Epithelial cell of esophagus (primary cell): ENCODE results near the gene PPP1R9A.
A peak's percentile ranks its signal among the peaks of the same experiment; 100 is the strongest.

Experiments
- DNase-seq: peaks from one replicate; pipeline ENCODE4 v3.0.0; 2010; ENCODE audit warnings: low read depth
- H3K4me3 ChIP-seq: 2 replicates; pipeline ENCODE4 v1.5.1; 2011; ENCODE audit warnings: mild to moderate bottlenecking, low read length, control low read depth
- TF ChIP-seq, protein P1 (sequence below): IDR thresholded peaks from 2 replicates; pipeline ENCODE4 v1.5.1; 2011; ENCODE audit warnings: low read depth, mild to moderate bottlenecking, low read length, control low read depth, inconsistent platforms; ENCODE audit not compliant: insufficient read depth; ENCODE audit errors: missing control alignments

Gene PPP1R9A

GRCh38 chr7:94908323-94909178 is 1.2 kb downstream of the PPP1R9A start:
- no peak for DNase-seq
- TF ChIP-seq, protein P1, sequence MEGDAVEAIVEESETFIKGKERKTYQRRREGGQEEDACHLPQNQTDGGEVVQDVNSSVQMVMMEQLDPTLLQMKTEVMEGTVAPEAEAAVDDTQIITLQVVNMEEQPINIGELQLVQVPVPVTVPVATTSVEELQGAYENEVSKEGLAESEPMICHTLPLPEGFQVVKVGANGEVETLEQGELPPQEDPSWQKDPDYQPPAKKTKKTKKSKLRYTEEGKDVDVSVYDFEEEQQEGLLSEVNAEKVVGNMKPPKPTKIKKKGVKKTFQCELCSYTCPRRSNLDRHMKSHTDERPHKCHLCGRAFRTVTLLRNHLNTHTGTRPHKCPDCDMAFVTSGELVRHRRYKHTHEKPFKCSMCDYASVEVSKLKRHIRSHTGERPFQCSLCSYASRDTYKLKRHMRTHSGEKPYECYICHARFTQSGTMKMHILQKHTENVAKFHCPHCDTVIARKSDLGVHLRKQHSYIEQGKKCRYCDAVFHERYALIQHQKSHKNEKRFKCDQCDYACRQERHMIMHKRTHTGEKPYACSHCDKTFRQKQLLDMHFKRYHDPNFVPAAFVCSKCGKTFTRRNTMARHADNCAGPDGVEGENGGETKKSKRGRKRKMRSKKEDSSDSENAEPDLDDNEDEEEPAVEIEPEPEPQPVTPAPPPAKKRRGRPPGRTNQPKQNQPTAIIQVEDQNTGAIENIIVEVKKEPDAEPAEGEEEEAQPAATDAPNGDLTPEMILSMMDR: no peak
- peak overlapping the region; percentile 27 for H3K4me3 ChIP-seq

DNA sequence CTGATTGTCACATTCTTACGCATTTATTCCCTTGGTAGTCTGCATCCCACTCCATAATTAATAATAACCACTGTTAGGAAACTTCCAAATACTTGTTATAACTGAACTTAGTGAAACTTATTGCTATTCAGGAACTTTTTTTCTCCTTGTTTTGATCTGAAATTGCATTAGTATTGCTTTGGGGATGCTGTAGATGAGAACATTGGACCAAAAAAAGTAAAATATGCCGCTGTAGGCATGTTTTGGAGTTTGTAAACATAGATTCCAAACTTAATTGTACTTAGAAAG is 1.7 kb downstream of the PPP1R9A start:
- TF ChIP-seq, protein P1: no peak
- DNase-seq: no peak
- H3K4me3 ChIP-seq: no peak overlapping the region

DNA sequence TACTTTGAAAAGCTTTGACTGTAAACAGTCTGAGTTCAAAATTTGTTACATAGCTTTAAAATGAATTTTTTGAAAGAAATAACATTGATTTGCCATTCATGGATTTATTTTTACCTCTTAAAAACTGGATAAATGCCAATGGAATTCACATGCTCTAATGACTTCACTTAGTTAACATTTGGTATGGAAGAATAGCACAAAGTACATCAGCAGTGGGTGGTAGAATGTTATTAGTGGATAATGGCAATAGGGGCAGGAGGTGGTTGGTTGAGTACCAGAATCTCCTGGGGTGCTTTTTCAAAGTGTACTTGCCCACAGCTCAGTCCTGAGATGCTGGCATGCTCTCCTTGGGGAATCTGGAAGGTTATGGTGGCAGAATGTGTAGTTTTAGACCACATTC is 4.7 kb downstream of the PPP1R9A start:
- H3K4me3 ChIP-seq: no peak overlapping the region
- TF ChIP-seq, protein P1: no peak
- no peak for DNase-seq

DNA sequence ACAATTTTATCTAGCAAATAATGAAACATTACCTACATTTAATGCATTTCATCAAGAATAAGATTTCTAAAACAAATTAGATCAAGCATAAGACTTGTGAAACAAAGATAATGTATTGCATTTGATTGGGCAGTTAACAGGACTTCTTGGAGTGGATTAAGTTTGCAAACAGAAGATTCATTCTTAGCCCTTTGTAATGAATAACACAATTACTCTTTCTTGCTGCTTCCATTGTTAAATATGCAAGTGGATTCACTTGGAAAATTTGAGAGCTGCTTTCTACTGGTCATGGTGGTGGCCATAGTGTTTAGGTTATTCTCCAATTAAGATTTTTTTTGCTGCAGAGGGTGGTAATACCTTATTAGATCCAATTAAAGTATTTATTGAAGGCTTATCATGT is 6.0 kb downstream of the PPP1R9A start:
- no peak for DNase-seq
- TF ChIP-seq, protein P1: no peak
- H3K4me3 ChIP-seq: no peak overlapping the region

DNA sequence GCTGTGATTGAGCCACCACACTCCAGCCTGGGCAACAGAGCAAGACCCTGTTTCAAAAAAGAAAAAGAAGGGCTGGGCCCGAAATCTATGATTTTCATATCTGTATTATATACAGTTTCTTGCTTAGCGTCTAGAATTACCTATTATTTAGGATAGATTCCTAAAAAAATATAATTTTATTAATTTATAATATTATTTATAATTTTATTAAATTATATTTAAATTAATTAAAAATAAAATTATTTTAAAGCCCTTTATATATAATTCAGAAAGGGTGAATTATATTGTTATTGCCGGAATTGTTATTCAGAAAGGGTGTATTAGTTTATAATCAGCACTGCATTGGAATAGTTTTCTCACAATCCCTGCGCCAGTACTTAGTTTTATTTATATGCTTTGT is 14.5 kb downstream of the PPP1R9A start:
- DNase-seq: no peak
- TF ChIP-seq, protein P1: no peak
- no peak overlapping the region for H3K4me3 ChIP-seq

DNA sequence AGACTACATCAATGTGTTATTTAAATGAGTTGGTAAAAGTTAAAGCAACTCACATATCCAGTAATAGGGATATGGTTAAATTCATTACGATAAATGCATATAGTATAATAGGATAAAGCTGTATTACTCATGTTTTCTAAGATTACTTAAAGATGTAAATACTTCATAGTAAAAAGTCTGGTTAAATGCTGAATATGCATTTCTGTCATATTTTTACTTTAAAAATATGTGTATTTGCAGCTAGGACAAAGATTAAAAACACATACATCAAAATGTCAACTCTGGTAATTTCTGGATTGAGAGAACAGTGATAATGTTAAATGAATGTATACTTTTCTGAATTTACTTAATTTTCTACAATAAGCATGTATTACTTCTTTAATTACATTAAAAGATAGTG is 15.1 kb downstream of the PPP1R9A start:
- TF ChIP-seq, protein P1: no peak
- no peak for DNase-seq
- no peak overlapping the region for H3K4me3 ChIP-seq

DNA sequence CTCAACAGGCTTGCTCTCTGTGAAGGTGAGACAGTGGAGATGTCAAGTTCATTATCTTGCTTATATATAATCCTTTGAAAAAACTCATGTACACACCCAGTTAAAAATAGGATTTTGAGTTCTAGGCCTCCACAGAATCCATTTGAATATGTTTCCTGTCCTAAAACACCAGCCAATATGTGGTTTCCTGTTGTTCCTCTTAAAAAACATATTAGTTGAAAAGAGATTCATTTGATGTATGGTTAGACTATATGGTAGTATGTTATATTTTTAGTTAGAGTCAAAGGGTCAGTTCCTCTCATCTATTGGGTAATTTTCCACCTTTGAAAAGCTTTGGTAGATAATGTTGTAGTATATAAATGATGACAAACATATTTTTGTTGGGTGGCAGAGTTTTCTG is 16.0 kb downstream of the PPP1R9A start:
- H3K4me3 ChIP-seq: no peak overlapping the region
- no peak for DNase-seq
- TF ChIP-seq, protein P1: no peak
